ENCODE measurements around the gene KLF6.
A peak's percentile ranks its signal among the peaks of the same experiment; 100 is the strongest.

KLF6 gene

GRCh38 chr10:3787816-3788215, 2.8 kb upstream of the KLF6 start:
- DNase-seq (ENCODE audit: insufficient read length, low spot score) (no peak), FAIRE-seq (no peak)
- no peak for TF ChIP-seq CTCF (IDR thresholded peaks at IDR 0.05; ENCODE audit: insufficient read depth, missing control alignments)

GRCh38 chr10:3787016-3787400, 2.0 kb upstream of the KLF6 start:
- no peak for DNase-seq (ENCODE audit: insufficient read length, low spot score)
- TF ChIP-seq CTCF (IDR thresholded peaks at IDR 0.05; ENCODE audit: insufficient read depth, missing control alignments): no peak
- no peak for FAIRE-seq

- no peak for FAIRE-seq
- no peak for DNase-seq (ENCODE audit: insufficient read length, low spot score)
- no peak for TF ChIP-seq CTCF (IDR thresholded peaks at IDR 0.05; ENCODE audit: insufficient read depth, missing control alignments)
Measured at GRCh38 chr10:3786295-3787015, 1.4 kb upstream of the KLF6 start.

GRCh38 chr10:3785851-3786271, 852 bp upstream of the KLF6 start:
- DNase-seq (ENCODE audit: insufficient read length, low spot score): no peak
- FAIRE-seq: no peak
- peak; percentile 11 for TF ChIP-seq CTCF (IDR thresholded peaks at IDR 0.05; ENCODE audit: insufficient read depth, missing control alignments)

GRCh38 chr10:3785251-3785850, 342 bp upstream of the KLF6 start:
- FAIRE-seq (no peak), DNase-seq (ENCODE audit: insufficient read length, low spot score) (peak; percentile 97)
- no peak for TF ChIP-seq CTCF (IDR thresholded peaks at IDR 0.05; ENCODE audit: insufficient read depth, missing control alignments)

- FAIRE-seq (no peak), DNase-seq (ENCODE audit: insufficient read length, low spot score) (no peak)
- no peak for TF ChIP-seq CTCF (IDR thresholded peaks at IDR 0.05; ENCODE audit: insufficient read depth, missing control alignments)
Measured at GRCh38 chr10:3783682-3784432, 1.2 kb downstream of the KLF6 start.

- FAIRE-seq: no peak
Measured at GRCh38 chr10:3783316-3783681, 1.7 kb downstream of the KLF6 start.

More at GRCh38 chr10:3783316-3783681, 1.7 kb downstream of the KLF6 start:
- no peak for DNase-seq (ENCODE audit: insufficient read length, low spot score)
- TF ChIP-seq CTCF (IDR thresholded peaks at IDR 0.05; ENCODE audit: insufficient read depth, missing control alignments): no peak
